Activated B cell treated with CpG ODN at 0.5 μM for 24 hours (primary cell): ENCODE measurements around the gene KAZN. TPM values are rescaled to one million over a fixed set of nuclear protein-coding genes. Genes with fewer than 3 reads are reported as not detected.

Experiments
- ATAC-seq: fragments of 200-7000 bp; cut with Tn5 transposase; one replicate; pipeline ENCODE4 v1.10.0; 2021; ENCODE audit warnings: low read depth, mild to moderate bottlenecking, moderate library complexity
- CTCF ChIA-PET: fragments of 350-600 bp; sonication (Branson Sonifier 250); formaldehyde crosslinking; loops from one replicate; lab custom pipeline; 2021; ENCODE audit warnings: antibody characterized with exemption; lab: Charles Lee
- POLR2A ChIA-PET: fragments of 350-600 bp; sonication (Branson Sonifier 250); formaldehyde crosslinking; loops from one replicate; lab custom pipeline; 2021; ENCODE audit warnings: antibody characterized with exemption; lab: Charles Lee
- DNase-seq: peaks from one replicate; pipeline ENCODE4 v3.0.0; 2022
- H3K27ac Mint-ChIP-seq: one replicate; pipeline ENCODE4 v1.8.0; 2020; ENCODE audit warnings: mixed read lengths
- H3K27me3 Mint-ChIP-seq: one replicate; pipeline ENCODE4 v1.8.0; 2021; ENCODE audit warnings: mixed read lengths
- H3K36me3 Mint-ChIP-seq: one replicate; pipeline ENCODE4 v1.8.0; 2021; ENCODE audit warnings: low read depth, mixed read lengths
- H3K4me1 Mint-ChIP-seq: one replicate; pipeline ENCODE4 v1.8.0; 2021; ENCODE audit warnings: mixed read lengths
- H3K4me3 Mint-ChIP-seq: one replicate; pipeline ENCODE4 v1.8.0; 2020; ENCODE audit warnings: mild to moderate bottlenecking, mixed read lengths
- H3K9me3 Mint-ChIP-seq: one replicate; pipeline ENCODE4 v1.8.0; 2020; ENCODE audit warnings: mixed read lengths
- intact Hi-C: fragments of 100-400 bp; cut with micrococcal nuclease; formaldehyde crosslinking; loops from one replicate; pipeline ENCODE4 v1.15.1; 2024
- total RNA-seq: library from RNA; stranded (reverse); gene quantifications from 2 replicates; pipeline ENCODE4 v1.2.3, GENCODE V29; 2022
- TF ChIP-seq, protein P1 (sequence below): fragments of 200-600 bp; IDR thresholded peaks from one replicate; pipeline ENCODE4 v1.8.0; 2022; ENCODE audit warnings: antibody characterized with exemption, mild to moderate bottlenecking

Gene KAZN
- total RNA-seq, 1 donor from 2014 or later: 0.73 TPM

DNA sequence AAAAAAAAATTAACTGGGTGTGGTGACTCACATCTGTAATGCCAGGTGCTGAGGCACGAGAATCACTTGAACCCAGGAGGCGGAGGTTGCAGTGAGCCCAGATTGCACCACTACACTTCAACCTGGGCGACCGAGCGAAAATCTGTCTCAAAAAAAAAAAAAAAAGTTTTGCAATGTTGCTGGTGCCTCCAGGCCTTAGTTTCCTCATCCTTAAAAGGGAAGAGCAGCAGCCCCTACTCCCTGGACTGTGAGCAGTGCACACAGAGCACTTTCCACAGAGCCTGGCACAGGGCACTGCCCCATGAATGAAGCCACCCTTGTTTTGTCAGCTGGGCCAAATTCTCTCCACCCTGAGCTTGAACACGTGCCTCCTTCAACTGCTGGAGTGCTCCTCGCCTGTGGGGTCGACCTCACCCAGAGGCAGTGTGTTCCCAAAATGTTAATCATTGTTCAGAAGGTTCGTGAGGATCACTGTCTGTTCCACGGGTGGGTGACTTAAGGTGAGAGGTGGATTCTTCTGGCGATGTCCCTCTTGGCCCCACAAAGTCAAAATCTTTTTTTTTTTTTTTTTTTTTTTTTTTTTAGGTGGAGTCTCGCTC lies 402.9 kb downstream of the KAZN start:
- DNase-seq (no peak), ATAC-seq (no peak)
- TF ChIP-seq, protein P1, sequence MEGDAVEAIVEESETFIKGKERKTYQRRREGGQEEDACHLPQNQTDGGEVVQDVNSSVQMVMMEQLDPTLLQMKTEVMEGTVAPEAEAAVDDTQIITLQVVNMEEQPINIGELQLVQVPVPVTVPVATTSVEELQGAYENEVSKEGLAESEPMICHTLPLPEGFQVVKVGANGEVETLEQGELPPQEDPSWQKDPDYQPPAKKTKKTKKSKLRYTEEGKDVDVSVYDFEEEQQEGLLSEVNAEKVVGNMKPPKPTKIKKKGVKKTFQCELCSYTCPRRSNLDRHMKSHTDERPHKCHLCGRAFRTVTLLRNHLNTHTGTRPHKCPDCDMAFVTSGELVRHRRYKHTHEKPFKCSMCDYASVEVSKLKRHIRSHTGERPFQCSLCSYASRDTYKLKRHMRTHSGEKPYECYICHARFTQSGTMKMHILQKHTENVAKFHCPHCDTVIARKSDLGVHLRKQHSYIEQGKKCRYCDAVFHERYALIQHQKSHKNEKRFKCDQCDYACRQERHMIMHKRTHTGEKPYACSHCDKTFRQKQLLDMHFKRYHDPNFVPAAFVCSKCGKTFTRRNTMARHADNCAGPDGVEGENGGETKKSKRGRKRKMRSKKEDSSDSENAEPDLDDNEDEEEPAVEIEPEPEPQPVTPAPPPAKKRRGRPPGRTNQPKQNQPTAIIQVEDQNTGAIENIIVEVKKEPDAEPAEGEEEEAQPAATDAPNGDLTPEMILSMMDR: no peak
- Mint-ChIP-seq H3K4me1 (no peaks in the 10 kb centered on the region), H3K4me3 (no peak overlapping the region), H3K27ac (no peak overlapping the region), H3K27me3 (no peaks in the 10 kb centered on the region), H3K36me3 (no peaks in the 10 kb centered on the region), H3K9me3 (no peaks in the 10 kb centered on the region)
- intact Hi-C loops: no loop called here
- ChIA-PET POLR2A (no interaction called here), CTCF (no interaction called here)

DNA sequence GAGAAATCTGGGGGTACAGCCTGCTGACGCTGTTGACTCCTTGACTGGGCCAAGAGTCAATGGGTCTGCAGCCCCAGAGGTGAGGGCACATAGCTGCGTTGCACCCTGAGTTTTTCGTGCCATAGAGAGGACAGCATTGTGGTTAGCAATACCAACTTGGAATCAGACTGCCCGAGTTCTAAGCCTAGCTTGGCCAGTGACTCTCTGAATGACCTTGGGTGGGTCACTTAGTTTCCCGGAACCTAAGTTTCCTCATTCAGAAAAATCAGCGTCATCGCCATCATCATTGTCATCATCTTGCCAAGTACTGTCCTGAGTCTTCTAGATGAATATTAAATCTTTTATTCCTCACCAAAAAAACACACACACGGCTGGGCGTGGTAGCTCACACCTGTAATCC lies 403.8 kb downstream of the KAZN start:
- H3K27ac Mint-ChIP-seq: no peak overlapping the region
- no peaks in the 10 kb centered on the region for H3K4me1 Mint-ChIP-seq
- ATAC-seq: no peak
- CTCF ChIA-PET: no interaction called here
- TF ChIP-seq, protein P1: no peak
- H3K4me3 Mint-ChIP-seq: no peak overlapping the region
- DNase-seq: no peak
- H3K9me3 Mint-ChIP-seq: no peaks in the 10 kb centered on the region
- POLR2A ChIA-PET: no interaction called here
- no peaks in the 10 kb centered on the region for H3K36me3 Mint-ChIP-seq
- no peaks in the 10 kb centered on the region for H3K27me3 Mint-ChIP-seq
- intact Hi-C loops: no loop called here

DNA sequence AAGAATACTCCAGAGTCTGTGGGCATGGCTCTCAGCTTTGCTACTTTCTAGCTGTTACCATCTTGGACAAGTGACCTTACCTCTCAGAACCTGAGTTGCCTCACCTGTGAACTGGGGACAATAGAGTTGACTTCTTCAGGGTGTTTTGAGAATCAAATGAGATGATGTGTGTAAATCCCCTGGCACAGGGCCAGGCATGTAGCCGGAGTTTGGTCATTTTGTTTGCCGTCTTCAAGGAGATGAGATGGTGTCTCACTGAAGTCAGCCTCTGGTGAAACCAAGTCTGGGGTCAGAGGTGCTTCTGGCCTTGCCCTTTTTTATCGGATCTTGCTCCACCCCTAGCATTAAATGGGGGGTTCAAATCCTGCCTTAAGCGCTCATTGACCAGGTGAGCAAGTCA lies 405.9 kb downstream of the KAZN start:
- DNase-seq: no peak
- POLR2A ChIA-PET: no interaction called here
- CTCF ChIA-PET: no interaction called here
- ATAC-seq: no peak
- intact Hi-C loops: no loop called here
- Mint-ChIP-seq H3K4me3 (no peak overlapping the region), H3K36me3 (no peaks in the 10 kb centered on the region), H3K4me1 (no peaks in the 10 kb centered on the region), H3K9me3 (no peaks in the 10 kb centered on the region), H3K27me3 (no peaks in the 10 kb centered on the region), H3K27ac (no peak overlapping the region)
- TF ChIP-seq, protein P1: no peak

DNA sequence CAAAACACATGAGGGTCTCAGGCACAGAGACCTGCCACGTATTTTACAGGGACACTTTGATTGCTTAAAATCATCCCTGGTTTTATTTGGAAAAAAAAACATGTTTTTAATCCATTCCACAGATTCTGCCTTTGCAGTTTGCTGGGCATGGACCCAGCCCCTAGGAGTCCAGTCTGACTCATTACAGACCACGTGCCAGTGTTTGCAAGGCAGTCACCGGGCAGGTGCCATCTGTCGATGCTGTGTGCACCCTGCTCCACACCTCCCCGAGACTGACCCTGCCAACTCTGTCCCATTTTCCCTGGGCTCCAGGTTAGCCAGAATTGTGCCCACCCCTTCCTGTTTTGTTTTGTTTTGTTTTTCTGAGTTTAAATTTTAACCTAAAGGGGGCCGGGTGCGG lies 406.6 kb downstream of the KAZN start:
- CTCF ChIA-PET: no interaction called here
- Mint-ChIP-seq H3K4me3 (no peak overlapping the region), H3K27ac (no peak overlapping the region), H3K9me3 (no peaks in the 10 kb centered on the region), H3K4me1 (no peaks in the 10 kb centered on the region), H3K27me3 (no peaks in the 10 kb centered on the region), H3K36me3 (no peaks in the 10 kb centered on the region)
- POLR2A ChIA-PET: no interaction called here
- ATAC-seq (no peak), DNase-seq (no peak)
- intact Hi-C loops: no loop called here
- TF ChIP-seq, protein P1: no peak

DNA sequence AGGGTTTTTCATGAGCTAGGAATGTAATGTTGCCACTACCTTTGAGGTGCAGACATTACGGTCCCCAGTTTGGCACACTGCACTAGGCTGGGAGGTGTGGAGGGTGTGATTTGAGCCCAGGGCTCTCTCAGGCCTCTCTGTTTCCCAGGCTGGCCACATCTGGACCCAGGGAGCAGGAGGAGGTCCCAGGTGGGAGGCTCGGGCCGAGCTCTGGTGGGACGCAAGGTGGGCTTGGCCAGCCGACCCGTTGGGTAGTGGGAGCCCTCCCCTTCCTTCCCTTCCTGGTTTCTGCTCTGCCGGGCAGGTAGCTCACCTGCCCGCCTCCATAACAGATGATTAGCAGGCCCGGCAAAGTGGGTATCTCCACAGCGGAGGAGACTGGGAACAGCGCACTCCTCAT lies 408.9 kb downstream of the KAZN start:
- TF ChIP-seq, protein P1: no peak
- no peak for DNase-seq
- no peaks in the 10 kb centered on the region for H3K36me3 Mint-ChIP-seq
- intact Hi-C loops: no loop called here
- no peak overlapping the region for H3K27ac Mint-ChIP-seq
- H3K9me3 Mint-ChIP-seq: no peaks in the 10 kb centered on the region
- H3K4me1 Mint-ChIP-seq: no peaks in the 10 kb centered on the region
- no peaks in the 10 kb centered on the region for H3K27me3 Mint-ChIP-seq
- ChIA-PET CTCF (no interaction called here), POLR2A (no interaction called here)
- H3K4me3 Mint-ChIP-seq: no peak overlapping the region
- no peak for ATAC-seq
